GM19395 (cell line): Measurements from ENCODE around the gene NXPE2.
"Not testable (repeated sequence)": the region's sequence is repeated elsewhere in the genome, so short reads cannot be mapped to it uniquely, and the experiment has no call there.

ENCODE experiments used
- ATAC-seq: cut with Tn5 transposase; IDR thresholded peaks from one replicate; pipeline ENCODE4 v1.9.1; 2021; ENCODE audit warnings: mild to moderate bottlenecking, moderate library complexity; ENCODE audit not compliant: unreplicated experiment

NXPE2 gene

DNA sequence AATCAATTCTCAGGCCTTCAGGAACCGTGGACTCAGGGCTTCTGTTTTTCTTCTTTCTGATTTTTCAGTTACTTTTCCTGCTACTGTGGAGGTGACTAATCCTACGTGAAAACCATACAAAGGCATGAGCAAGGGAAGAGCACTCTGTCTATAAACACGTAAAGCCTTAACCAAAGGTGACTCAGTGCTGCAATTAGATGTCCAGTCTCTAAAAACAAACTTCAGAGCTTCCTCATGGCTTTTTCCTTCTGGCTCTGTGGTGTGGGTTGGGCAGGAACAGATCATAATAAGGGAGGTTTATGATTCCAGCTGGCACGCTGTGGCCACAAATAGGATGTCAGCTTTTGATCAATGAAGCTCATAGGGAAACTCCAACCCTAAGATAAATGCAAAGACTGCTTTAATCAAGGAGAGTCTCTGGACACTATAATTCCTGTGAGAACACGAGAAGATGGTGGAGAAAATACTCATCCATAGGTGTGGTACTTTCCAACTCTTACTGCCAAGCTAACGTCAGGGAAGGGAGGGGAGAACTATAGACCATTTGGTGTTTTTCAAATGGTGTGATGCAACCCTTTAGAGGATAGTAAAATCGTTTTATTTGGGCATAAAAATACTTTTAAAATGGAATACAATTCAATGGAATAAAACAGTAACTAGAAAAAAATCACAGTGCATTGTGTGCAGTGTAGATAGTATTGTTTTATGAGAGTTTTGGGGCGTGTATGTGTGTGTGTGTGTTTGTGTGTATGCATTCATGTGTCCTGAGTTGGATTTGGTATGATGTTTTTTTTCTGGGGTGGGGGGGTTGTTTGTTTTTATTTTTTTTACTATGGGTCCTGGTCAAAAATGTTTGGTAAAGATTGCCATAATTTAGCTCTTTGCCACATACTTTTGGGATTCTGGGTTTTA lies at the start of gene NXPE2:
TSS of gene NXPE2 (plus strand) at position 403 of the 912 bp plus-strand sequence. CDS start at position 452, 49 bp downstream.
- no peak for ATAC-seq

DNA sequence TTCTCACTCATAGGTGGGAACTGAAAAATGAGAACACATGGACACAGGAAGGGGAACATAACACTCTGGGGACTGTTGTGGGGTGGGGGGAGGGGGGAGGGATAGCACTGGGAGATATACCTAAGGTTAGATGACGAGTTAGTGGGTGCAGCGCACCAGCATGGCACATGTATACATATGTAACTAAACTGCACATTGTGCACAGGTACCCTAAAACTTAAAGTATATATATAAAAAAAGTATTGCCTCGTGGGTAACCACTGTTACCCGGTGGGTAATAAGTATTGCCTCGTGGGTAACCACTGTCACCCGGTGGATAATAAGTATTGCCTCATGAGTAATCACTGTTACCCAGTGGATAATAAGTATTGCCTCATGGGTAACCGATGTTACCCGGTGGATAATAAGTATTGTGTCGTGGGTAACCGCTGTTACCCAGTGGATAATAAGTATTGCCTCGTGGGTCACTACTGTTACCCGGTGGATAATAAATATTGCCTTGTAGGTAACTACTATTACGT lies 46.8 kb upstream of the NXPE2 start:
- not testable (repeated sequence) for ATAC-seq

DNA sequence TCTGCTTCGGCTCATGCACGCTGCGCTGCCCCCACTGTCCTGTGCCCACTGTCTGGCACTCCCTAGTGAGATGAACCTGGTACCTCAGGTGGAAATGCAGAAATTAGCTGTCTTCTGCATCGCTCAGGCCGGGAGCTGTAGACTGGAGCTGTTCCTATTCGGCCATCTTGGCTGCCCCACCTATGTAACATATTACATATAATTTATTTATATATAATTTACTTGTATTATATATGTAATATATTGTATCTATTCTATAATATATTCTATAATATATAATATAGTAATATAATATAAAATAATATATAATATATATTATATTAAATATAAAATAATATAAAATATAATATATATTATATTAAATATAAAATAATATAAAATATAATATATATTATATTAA lies 38.9 kb upstream of the NXPE2 start:
- ATAC-seq: not testable (repeated sequence)

DNA sequence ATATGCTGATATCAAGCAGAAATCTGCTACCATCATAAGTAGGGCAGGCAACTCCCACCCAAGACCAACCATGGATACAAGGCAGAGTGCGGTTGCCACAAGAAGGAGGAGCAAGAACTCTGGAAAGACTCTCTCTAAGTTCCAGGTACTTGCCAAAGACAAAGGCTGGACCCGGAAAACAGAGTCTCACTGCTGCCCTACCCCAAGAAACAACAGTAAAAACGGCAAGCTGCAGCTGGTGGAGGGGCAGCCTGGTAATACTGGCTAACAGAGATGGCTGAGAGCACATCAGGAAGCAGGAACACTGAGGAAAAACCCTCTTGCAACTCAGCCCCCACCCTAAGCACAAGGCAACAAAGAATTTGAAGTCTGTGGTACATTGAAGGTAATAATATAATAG lies 27.7 kb upstream of the NXPE2 start:
- no peak for ATAC-seq

DNA sequence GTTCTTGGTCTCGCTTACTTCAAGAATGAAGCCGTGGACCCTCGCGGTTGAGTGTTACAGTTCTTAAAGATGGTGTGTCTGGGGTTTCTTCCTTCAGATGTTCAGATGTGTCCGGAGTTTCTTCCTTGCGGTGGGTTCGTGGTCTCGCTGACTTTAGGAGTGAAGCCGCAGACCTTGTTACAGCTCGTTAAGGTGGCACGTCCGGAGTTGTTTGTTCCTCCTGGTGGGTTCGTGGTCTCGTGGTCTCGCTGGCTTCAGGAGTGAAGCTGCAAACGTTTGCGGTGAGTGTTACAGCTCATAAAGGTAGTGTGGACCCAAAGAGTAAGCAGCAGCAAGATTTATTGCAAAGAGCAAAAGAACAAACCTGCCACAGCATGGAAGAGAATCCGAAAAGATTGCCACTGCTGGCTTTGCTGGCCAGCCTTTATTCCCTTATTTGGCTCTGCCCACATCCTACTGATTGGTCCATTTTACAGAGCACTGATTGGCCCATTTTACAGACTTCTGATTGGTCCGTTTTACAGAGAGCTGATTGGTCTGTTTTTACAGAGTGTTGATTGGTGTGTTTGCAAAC lies 27.1 kb upstream of the NXPE2 start:
- ATAC-seq: no peak

DNA sequence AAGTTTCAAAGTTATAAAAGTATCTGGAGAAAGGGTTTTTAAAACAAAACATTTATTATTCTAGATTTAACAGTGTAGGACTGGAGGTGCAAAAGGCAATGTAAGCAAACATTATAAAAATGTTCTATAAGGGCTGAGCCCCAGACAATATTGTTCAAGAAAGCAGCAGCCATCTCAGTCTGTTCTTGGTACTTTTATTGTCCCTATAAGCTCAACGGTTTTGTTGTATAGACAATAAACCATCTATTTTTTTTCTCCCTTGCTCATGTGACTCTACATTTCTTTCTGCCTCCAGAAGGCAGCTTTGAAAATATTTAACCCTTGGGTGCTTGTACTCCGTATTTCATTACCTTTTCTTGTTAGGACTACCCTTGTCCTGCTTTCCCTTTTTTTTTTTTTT lies 25.2 kb upstream of the NXPE2 start:
- no peak for ATAC-seq

DNA sequence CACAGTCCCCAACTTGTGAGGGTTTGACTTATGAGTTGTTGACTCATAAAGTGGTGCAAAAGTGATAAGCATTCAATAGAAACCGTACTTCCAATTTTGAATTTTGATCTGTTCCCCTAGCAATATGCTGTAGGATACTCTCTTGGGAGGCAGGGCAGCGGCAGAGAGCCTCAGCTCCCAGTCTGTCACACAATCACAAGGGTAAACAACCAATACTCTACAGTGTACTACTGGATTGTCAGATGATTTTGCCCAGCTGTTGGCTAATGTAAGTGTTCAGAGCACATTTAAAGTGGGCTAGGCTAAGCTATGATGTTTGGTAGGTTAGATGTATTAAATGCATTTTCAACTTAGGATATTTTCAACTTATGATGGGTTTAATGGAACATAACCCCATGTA lies 13.7 kb upstream of the NXPE2 start:
- ATAC-seq: no peak

DNA sequence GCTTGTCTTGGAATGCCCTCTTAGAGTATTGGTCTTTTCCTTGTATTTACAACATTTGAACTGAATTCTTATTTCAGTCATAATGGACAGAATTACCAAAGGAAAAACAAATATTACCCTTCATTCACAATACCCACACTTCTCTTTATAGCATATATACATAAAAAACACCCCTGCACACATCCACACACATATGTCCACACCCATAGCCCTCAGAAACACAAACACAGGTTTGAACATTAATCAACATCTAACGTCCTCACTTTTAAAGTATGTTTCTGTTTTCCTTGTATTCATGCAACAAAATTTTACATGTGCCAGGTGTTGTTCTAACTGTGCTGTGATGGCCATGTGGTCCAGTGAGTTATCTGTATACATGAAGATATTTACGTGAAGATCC lies 11.6 kb upstream of the NXPE2 start:
- no peak for ATAC-seq

DNA sequence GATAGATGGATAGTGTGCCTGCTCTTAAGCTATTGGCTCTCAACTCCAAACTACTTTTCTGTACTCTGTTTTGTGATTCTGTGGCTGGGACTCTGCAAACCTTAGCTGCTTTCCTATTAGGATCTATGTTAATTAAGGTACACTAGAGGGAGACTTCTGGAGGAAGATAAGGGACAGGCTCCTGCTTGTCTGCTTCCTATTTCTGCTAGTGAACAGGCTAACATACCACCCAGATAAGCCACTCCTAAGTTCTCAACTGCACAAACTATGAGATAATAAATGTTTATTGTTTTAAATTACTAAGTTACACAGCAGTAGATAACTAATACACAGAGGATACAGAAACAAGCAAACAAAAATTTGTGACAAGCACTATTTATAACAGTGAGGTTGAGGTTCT lies 10.2 kb upstream of the NXPE2 start:
- ATAC-seq: no peak

DNA sequence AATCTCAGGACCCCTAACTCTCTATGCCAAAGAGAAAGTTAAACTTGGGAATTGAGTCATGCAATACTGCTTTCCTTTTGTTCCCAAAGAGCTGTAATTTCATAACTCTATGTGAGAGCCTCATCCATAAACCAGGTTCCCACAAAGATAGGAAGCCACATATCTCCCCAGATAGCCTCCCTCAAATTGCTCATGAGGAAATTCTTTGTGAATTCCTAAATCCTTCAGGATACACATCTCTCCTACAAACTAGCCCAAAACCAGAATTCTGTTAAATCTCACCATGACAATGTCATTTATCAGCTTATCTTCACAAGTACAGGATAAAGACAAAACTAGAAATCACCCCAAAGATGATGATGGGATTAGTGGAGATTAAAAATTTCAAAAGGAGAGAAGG lies 4.7 kb upstream of the NXPE2 start:
- ATAC-seq: no peak

DNA sequence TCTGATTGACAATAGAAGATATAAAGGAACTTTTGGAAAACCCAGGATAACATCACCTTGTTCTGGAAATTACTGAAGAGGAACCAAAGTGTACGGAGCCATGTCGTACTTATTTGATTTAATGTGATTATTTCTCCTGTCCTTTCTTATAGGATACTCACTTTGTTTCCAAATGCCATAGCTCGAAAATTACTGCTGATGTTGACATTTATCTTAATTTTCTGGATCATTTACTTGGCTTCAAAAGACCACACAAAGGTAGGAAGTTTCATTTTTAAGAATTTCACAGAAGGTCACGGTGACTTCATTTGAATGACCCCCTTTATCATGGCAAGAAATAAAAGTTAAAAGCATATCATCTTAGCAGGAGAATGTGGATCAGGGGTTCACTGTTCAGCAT lies 1.2 kb downstream of the NXPE2 start:
- ATAC-seq: no peak

DNA sequence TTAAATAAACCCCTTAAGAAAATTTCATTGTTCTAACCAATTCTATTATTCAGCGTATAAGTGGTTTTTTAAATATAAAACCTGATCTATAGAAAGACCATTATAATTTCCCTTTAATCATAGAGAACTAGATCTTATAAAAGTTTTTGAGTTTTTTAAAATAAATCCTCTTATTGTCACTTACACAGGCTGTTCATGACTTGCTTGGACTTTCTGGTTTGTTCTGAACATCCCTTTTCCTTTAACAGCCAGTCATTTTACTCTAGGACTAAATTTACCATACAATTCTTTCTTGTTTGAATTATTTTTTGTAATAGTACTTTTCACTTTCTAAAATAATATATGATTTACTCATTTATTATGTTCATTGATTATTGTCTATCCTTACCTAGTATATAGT lies 4.7 kb downstream of the NXPE2 start:
- no peak for ATAC-seq

DNA sequence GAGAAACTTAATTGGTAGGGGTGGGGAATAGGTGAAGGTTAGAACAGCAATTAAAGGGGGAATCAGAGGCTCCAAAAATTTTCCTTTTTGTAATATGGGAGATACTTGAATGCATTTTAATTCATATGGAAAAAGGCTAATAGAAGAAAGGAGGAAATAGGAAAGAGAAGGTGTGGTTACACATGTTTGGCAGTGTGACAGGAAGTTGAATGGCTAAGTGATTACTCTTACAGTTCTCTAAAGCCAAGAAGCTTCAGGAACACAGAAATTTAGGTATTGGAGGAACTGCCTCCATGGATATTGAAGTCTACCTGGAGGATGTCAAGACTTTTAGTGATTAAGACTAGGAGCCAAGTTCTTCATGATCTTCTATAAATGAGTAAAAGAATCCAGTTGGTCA lies 6.3 kb downstream of the NXPE2 start:
- no peak for ATAC-seq

DNA sequence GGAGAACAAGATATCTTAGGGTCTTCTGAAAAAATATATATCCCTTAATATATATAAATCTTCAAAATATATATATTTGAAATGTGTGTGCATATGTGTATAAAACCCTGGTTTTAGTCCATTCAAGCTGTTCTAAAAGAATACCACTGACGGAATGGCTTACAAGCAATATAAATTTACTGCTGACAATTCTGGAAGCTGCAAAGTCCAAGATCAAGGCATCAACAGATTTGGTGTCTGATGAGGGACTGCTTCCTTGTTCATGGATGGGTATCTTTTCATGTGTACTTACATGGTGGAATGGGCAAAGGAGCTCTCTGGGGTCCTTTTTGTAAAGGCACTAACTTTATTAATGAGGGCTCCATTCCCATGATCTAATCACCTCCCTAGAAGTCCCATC lies 6.8 kb downstream of the NXPE2 start:
- ATAC-seq: no peak

DNA sequence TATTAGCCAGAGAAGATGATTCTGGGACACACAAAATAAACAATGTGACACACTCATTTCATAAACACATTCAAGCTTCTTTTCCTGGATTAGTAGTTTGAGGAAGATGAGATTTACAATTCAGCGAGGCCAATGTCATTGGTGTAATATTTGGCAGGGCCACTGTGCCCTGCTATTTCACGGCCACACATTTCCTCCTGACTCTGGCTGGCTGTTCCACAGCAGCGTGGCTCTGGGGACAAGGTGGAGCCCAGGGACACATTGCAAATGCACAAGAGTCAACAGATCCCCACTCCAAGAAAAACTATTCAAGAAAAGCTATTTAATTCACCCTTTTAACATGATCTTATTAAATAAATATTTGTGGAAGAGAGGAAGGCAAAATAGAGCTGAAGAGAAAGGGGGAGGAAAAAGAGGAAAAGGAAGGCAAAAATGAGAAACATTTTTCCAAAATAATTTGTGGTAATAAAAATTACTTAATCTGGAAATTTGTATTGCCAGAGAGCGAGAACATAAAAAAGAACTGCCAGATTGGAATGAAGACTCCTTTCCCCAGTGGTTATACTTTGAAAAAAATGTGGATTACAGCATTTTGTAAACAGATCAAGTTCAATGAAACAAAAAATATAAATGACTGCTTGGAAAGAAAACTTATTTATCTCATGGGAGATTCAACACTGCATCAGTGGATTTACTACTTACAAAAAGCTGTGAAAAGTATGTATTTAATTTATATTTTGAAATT lies 27.1 kb downstream of the NXPE2 start:
- no peak for ATAC-seq

DNA sequence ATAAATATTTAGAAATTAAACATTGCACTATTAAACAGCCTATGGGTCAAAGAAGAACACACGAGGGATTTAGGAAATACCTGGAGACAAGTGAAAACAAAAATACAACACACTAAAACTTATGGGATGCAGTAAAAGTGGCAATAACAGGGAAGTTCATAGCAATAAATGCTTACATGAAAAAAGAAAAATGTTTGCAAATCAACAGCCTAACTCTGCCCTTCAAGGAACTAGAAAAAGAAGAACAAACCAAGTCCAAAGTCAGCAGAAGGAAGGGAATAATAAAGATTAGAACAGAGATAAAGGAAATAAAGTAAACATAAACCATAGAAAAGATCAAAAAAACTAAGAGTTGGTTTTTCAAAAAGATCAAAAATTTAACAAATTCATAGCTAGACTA lies 31.6 kb downstream of the NXPE2 start:
- ATAC-seq: no peak

DNA sequence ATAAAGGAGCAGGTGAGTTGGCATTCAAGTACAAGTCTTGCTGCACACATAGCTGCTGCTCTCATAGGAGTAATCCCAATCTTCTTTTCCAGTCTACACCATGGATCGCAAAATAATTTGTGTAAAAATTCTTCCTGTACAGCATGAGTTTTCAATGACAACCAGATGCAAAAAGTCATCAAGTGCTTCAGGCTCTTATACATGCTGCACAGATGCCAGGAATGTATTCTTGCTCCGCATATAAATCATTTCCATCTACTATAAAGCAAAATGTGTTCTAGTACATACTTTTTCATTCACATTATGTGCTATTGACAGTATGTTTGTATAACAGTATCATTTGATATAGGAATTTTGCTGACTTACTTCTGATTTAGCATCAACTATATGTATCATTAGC lies 35.4 kb downstream of the NXPE2 start:
- ATAC-seq: no peak

DNA sequence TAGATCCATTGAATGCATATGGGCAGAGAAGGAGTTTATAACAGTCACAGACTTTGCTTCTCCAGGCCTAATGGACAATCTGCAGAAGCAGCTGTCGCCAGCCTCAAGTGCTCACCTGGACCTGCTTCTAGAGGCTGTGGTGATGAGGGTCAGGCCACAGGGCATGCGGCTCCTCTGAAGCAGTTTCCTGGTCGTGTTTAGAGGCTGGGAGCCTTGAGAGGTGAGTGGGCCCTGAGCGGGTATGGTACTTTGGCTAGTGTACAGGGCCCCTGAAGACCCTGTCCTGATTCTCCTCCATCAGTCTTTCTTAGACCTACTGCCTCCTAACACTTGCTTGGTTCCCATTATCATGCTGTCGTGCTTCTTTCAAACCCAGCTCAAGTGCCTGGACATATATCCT lies 41.2 kb downstream of the NXPE2 start:
- no peak for ATAC-seq

DNA sequence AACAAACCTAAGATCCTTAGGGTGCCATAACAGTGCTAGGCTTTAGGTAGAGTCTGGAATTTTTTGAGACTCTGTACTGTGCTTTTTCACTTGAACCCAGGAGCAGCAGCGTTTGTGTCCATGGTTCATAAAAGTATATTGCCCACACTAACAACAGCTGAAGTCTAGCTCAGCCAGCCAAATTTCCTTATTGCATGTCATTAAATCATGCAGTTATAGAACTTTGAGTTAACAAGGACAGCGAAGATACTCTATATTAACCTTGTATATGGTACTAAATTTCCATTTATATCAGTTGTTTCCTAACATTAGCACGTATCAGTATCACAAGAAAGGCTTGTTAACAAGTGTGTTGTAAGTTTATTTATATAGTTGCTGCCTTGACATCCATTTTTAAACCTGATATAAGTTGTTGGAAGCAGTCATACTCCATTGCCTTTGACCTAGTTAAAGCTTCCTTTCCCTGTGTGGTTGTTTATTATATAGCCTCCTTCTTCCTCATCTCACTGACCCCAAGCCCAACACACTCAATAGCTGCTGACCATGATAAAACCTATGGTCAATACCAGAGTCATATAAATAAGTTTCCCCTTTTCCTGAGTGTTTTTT lies 46.7 kb downstream of the NXPE2 start:
- no peak for ATAC-seq

DNA sequence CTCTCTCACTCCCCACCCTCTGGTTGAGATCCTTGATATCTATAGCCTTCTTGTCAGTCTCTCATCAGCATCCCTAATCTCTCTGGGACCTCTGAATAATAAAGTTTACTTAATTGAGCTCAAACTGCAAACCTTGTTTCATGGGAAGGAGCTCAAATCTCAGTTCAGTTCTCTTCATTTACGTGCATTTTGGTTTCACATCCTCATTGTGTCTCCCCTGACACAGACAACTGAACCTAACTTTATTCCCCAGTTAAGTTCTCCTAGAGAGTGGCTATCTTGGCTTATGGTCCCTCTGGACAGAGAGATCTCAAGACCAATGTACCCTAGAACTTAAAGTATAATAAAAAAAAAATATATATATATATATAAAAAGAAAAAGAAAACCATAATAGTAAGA lies 47.3 kb downstream of the NXPE2 start:
- no peak for ATAC-seq

DNA sequence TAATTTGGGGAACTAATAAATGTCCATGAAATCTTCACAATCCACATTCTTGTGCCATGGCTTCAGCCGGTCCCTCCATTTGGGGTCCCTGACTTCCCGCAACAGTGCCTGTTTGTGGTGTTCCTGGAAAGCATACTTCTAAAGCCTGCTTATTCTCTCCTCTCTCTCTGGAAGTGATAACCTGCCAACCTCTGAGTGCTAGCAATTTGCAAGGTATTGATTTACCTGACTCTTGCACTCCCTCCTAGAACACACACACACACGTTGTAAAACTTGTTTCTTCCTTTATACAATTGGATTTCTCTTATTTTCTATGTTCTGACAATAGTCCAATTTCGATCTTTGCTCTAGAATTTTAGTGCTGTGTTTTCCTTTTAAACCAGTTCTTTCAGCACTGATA lies 58.5 kb downstream of the NXPE2 start:
- no peak for ATAC-seq
